Fibroblast of lung (primary cell): Measurements from ENCODE around the gene CH25H.

ENCODE experiments used
- EZH2 ChIP-seq: IDR thresholded peaks from 2 replicates; pipeline ENCODE4 v1.5.1; 2012; ENCODE audit warnings: low read length, control low read depth, mild to moderate bottlenecking; ENCODE audit errors: missing control alignments
- TF ChIP-seq, protein P1 (sequence below), 2 donors: IDR thresholded peaks in 1 of 2; conservative IDR thresholded peaks in 1 of 2; 1 replicate in 1 of 2; 2 replicates in 1 of 2; pipeline ENCODE4 v1.5.1; 2011 to 2012; ENCODE audit warnings: low read length in 2 of 2, control low read depth in 1 of 2, inconsistent platforms in 1 of 2, low read depth in 1 of 2, mild to moderate bottlenecking in 1 of 2

DNA sequence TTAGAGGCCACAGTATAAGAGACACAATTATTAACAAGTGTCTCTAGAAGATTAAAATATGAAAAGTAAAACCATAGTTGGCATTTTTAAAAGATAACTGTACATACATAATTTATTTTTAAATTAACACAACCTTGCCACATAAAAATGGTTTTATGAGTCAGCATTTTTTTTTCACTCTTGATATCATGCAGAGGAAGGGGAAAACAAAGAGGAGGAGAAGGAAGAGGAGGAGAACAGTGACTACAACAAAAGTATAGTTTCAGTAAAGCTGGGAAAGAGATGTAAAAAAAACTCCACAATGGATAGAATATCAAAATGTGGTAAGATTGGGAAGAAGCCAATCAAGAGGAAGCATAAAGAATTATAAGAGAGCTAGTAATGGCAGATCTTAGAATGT lies 34.0 kb downstream of the CH25H start:
- TF ChIP-seq, protein P1, sequence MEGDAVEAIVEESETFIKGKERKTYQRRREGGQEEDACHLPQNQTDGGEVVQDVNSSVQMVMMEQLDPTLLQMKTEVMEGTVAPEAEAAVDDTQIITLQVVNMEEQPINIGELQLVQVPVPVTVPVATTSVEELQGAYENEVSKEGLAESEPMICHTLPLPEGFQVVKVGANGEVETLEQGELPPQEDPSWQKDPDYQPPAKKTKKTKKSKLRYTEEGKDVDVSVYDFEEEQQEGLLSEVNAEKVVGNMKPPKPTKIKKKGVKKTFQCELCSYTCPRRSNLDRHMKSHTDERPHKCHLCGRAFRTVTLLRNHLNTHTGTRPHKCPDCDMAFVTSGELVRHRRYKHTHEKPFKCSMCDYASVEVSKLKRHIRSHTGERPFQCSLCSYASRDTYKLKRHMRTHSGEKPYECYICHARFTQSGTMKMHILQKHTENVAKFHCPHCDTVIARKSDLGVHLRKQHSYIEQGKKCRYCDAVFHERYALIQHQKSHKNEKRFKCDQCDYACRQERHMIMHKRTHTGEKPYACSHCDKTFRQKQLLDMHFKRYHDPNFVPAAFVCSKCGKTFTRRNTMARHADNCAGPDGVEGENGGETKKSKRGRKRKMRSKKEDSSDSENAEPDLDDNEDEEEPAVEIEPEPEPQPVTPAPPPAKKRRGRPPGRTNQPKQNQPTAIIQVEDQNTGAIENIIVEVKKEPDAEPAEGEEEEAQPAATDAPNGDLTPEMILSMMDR (conservative IDR thresholded peaks at IDR 0.05 in 1 of 2, IDR thresholded peaks at IDR 0.05 in 1 of 2; ENCODE audit: low read depth in 1 of 2, low read length in 2 of 2), result no peak
- TF ChIP-seq EZH2, result no peak
